ENCODE measurements around the gene SP8. TPM values are rescaled to one million over a fixed set of nuclear protein-coding genes. Genes with fewer than 3 reads are reported as not detected.

The SP8 gene
- total RNA-seq, 1 experiment from 2014 or later, result 63.6 TPM

DNA sequence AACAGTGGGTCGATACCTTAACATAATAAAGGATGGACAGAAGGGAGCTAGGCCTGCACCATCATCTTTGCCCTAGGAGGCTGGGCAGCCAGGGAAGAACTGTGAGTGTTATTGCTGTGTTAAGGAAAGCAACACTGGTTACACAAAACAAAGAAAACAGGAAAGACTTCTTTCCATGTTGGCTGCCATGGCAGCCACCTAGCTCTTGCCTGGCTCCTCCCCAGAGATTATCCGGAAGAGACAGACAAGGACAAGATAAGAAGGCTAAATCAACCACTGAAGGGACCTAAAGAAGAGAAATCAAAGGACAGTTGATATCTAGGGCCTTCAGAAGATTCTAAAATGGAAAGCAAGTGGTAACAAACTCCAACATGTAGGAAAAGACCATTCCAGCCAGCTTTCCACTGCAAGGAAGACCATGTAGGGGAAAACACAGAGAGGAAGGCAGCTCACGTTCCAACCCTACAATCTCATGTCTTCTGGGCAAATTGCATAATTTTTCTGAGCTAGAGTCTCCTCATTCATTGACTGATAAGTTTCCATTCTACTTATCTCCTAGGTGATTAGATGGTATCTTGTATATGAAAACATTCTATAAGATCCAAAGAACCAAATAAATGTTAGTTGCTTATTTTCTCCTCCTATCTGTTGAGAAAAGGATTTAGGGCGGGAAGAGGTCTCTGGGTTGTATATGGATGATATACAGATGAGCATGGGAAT is 51.2 kb downstream of the SP8 start:
- H3K36me3 Mint-ChIP-seq, result no peaks in the 10 kb centered on the region
- TF ChIP-seq CDX4 (CRISPR knock-in tag; IDR thresholded peaks at IDR 0.05; ENCODE audit: borderline replicate concordance) (no peak), MXD4 (CRISPR knock-in tag; IDR thresholded peaks at IDR 0.05; ENCODE audit: borderline replicate concordance) (no peak), ELF4 (CRISPR knock-in tag; IDR thresholded peaks at IDR 0.05; ENCODE audit: low read depth) (no peak), NR1H2 (CRISPR knock-in tag; IDR thresholded peaks at IDR 0.05) (no peak), E2F5 (CRISPR knock-in tag; IDR thresholded peaks at IDR 0.05) (no peak), ZNF138 (CRISPR knock-in tag; conservative IDR thresholded peaks at IDR 0.05) (no peak), ETV6 (CRISPR knock-in tag; IDR thresholded peaks at IDR 0.05) (no peak), NFYB (CRISPR knock-in tag; conservative IDR thresholded peaks at IDR 0.05; ENCODE audit: low read depth) (no peak), ZBTB21 (CRISPR knock-in tag; IDR thresholded peaks at IDR 0.05; ENCODE audit: borderline replicate concordance) (no peak), IRF2 (CRISPR knock-in tag; IDR thresholded peaks at IDR 0.05; ENCODE audit: borderline replicate concordance, low read depth) (no peak), ZNF281 (CRISPR knock-in tag; IDR thresholded peaks at IDR 0.05) (no peak), ZNF423 (CRISPR knock-in tag; IDR thresholded peaks at IDR 0.05) (no peak), PRRX2 (CRISPR knock-in tag; IDR thresholded peaks at IDR 0.05) (no peak)
- TF ChIP-seq, protein P1, sequence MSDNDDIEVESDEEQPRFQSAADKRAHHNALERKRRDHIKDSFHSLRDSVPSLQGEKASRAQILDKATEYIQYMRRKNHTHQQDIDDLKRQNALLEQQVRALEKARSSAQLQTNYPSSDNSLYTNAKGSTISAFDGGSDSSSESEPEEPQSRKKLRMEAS (CRISPR knock-in tag; IDR thresholded peaks at IDR 0.05), result no peak
- TF ChIP-seq, protein P2, sequence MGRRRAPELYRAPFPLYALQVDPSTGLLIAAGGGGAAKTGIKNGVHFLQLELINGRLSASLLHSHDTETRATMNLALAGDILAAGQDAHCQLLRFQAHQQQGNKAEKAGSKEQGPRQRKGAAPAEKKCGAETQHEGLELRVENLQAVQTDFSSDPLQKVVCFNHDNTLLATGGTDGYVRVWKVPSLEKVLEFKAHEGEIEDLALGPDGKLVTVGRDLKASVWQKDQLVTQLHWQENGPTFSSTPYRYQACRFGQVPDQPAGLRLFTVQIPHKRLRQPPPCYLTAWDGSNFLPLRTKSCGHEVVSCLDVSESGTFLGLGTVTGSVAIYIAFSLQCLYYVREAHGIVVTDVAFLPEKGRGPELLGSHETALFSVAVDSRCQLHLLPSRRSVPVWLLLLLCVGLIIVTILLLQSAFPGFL (CRISPR knock-in tag; IDR thresholded peaks at IDR 0.05; ENCODE audit: borderline replicate concordance), result no peak
- H3K4me1 Mint-ChIP-seq, result peaks cover 3% of the 10 kb centered on the region; the same call in 1 of the 2 replicates
- no peaks in the 10 kb centered on the region for H3K27me3 Mint-ChIP-seq (ENCODE audit: low read depth)
- DNase-seq (ENCODE audit: low spot score) (no peak), ATAC-seq (no peak)
- no peaks in the 10 kb centered on the region for H3K9me3 Mint-ChIP-seq
- no peak overlapping the region for H3K4me3 Mint-ChIP-seq
- no peak overlapping the region for H3K27ac Mint-ChIP-seq
- CTCF ChIA-PET, result interaction anchor here (0.9 to 1.0 kb wide), 2 partner anchors 10 to 99 kb away, joined by 3 to 5 read pairs; no protein-coding TSS in a partner anchor
- POLR2A ChIA-PET, result interaction anchor here (0.5 kb wide), 1 partner anchor 102 kb away, joined by 4 read pairs; no protein-coding TSS in a partner anchor

Other genes starting within 250 kb of the SP8 start
- gene ABCB5, start 171.2 kb downstream of the SP8 start, total RNA-seq (2021), result not detected in 3 replicates

Measured in WTC11 (cell line).